WTC11 (cell line): ENCODE measurements around the gene ARMC2.

Experiments used
- AFF4 ChIP-seq: sonication (generic); formaldehyde crosslinking; IDR thresholded peaks from 2 replicates; pipeline ENCODE4 v1.8.1; 2023; ENCODE audit warnings: mild to moderate bottlenecking, missing genetic modification reagents, borderline replicate concordance
- CDX4 ChIP-seq: fragments of 250-450 bp; sonication (Bioruptor Pico); IDR thresholded peaks from 2 replicates; pipeline ENCODE4 v1.9.0; 2021; ENCODE audit warnings: moderate library complexity, mild to moderate bottlenecking, inconsistent platforms, borderline replicate concordance
- CTCF ChIP-seq: fragments of 200-600 bp; IDR thresholded peaks from 2 replicates; pipeline ENCODE4 v1.8.0; 2022; ENCODE audit warnings: antibody characterized with exemption
- E2F1 ChIP-seq: sonication (generic); formaldehyde crosslinking; IDR thresholded peaks from 2 replicates; pipeline ENCODE4 v1.8.0; 2022; ENCODE audit warnings: mild to moderate bottlenecking, missing genetic modification reagents
- FOXP4 ChIP-seq: sonication (generic); formaldehyde crosslinking; IDR thresholded peaks from 2 replicates; pipeline ENCODE4 v1.8.0; 2022; ENCODE audit warnings: mild to moderate bottlenecking, missing genetic modification reagents
- MAX ChIP-seq: sonication (generic); formaldehyde crosslinking; IDR thresholded peaks from 2 replicates; pipeline ENCODE4 v1.8.0; 2022; ENCODE audit warnings: mild to moderate bottlenecking, missing genetic modification reagents
- PREB ChIP-seq: sonication (generic); formaldehyde crosslinking; IDR thresholded peaks from 2 replicates; pipeline ENCODE4 v1.8.1; 2022; ENCODE audit warnings: mild to moderate bottlenecking, missing genetic modification reagents, moderate library complexity, borderline replicate concordance
- ZBTB21 ChIP-seq: sonication (generic); formaldehyde crosslinking; IDR thresholded peaks from 2 replicates; pipeline ENCODE4 v1.8.1; 2023; ENCODE audit warnings: mild to moderate bottlenecking, missing genetic modification reagents, borderline replicate concordance
- ZNF423 ChIP-seq: fragments of 250-450 bp; sonication (Bioruptor Pico); IDR thresholded peaks from 2 replicates; pipeline ENCODE4 v2.1.2; 2022; ENCODE audit warnings: mild to moderate bottlenecking, moderate library complexity

- no peak for TF ChIP-seq FOXP4 (CRISPR knock-in tag)
- no peak for TF ChIP-seq CTCF
- no peak for TF ChIP-seq AFF4 (CRISPR knock-in tag)
- no peak for TF ChIP-seq E2F1 (CRISPR knock-in tag)
- no peak for TF ChIP-seq MAX (CRISPR knock-in tag)
- peak; percentile 44; the same call in 1 of the 2 replicates for TF ChIP-seq ZNF423 (CRISPR knock-in tag)
- no peak for TF ChIP-seq ZBTB21 (CRISPR knock-in tag)
- no peak for TF ChIP-seq PREB (CRISPR knock-in tag)
- TF ChIP-seq CDX4 = no peak
Observed at GRCh38 chr6:108873251-108873650, 25.0 kb downstream of the ARMC2 start.
